Upper lobe of left lung (tissue), 6 donors: ENCODE data around the gene ADAM17. TPM values are rescaled to one million over a fixed set of nuclear protein-coding genes. Genes with fewer than 3 reads are reported as not detected.

Source experiments
- ATAC-seq, 2 donors: fragments of 200-7000 bp; cut with Tn5 transposase; one replicate each; pipeline ENCODE4 v1.9.1; 2022; ENCODE audit warnings: mild to moderate bottlenecking in 2 of 2, moderate library complexity in 2 of 2; ENCODE audit not compliant: low FRiP score in 2 of 2
- DNase-seq, 2 donors: peaks; one replicate each; pipeline ENCODE4 v3.0.0-alpha.2; 2019 to 2020
- H3K27ac ChIP-seq, 4 donors: fragments of 200-600 bp; sonication (generic); one replicate each; pipeline ENCODE4 v1.5.1; 2016 to 2019
- H3K27me3 ChIP-seq, 4 donors: fragments of 200-600 bp; sonication (generic); one replicate each; pipeline ENCODE4 v1.5.1; 2017 to 2019
- H3K36me3 ChIP-seq, 4 donors: fragments of 200-600 bp; sonication (generic); one replicate each; pipeline ENCODE4 v1.5.1; 2016 to 2019
- H3K4me1 ChIP-seq, 4 donors: fragments of 200-600 bp; sonication (generic); one replicate each; pipeline ENCODE4 v1.5.1; 2018 to 2019
- H3K4me3 ChIP-seq, 4 donors: fragments of 200-600 bp; sonication (generic); one replicate each; pipeline ENCODE4 v1.5.1; 2017 to 2019; ENCODE audit warnings: mild to moderate bottlenecking in 2 of 4, moderate library complexity in 1 of 4
- H3K9me3 ChIP-seq, 4 donors: fragments of 200-600 bp; sonication (generic); one replicate each; pipeline ENCODE4 v1.5.1; 2018 to 2019
- CTCF ChIP-seq, 6 experiments: fragments of 450-650 bp in 4 of 6; fragments of 200-600 bp in 2 of 6; sonication (generic) in 2 of 6; IDR thresholded peaks; one replicate each; pipeline ENCODE4 v1.5.1; 2016 to 2019; ENCODE audit warnings: antibody characterized with exemption in 6 of 6
- EP300 ChIP-seq, 4 donors: sonication (generic); formaldehyde crosslinking; IDR thresholded peaks; one replicate each; pipeline ENCODE4 v1.5.1; 2017; ENCODE audit warnings: antibody characterized with exemption in 4 of 4, control low read depth in 2 of 4
- POLR2A ChIP-seq, 4 donors: fragments of 450-650 bp; IDR thresholded peaks; one replicate each; pipeline ENCODE4 v1.5.1; 2016 to 2017; ENCODE audit warnings: antibody characterized with exemption in 4 of 4, mild to moderate bottlenecking in 2 of 4
- POLR2AphosphoS5 ChIP-seq, 2 donors: sonication (generic); formaldehyde crosslinking; IDR thresholded peaks; one replicate each; pipeline ENCODE4 v1.5.1; 2017; ENCODE audit warnings: antibody characterized with exemption in 2 of 2
- WGBS, 2 donors: methylation state at CpG; one replicate each; pipeline ENCODE4 v1.1.5; 2017 to 2018; 5-methylcytosine and 5-hydroxymethylcytosine counted together
- total RNA-seq, 6 donors: library from RNA; depleted of rRNA in 4 of 6; stranded (reverse); fragments of >200 nt in 4 of 6; gene quantifications; one replicate each; pipeline versions ENCODE4 v1.1.0 to v1.2.1, GENCODE V29; 2016 to 2021
- donor health status: DM: no; HTN: no; CAD: no; lungs with moderate emphysema.
- donor health status: DM: no; HTN: yes; CAD: no; lungs with severe emphysema.

Gene ADAM17
- total RNA-seq, 6 donors from 2014 or later, result 59.7 to 71.0 (median 66.3) TPM

GRCh38 chr2:9466147-9466683 lies 89.4 kb downstream of the ADAM17 start:
- Histone ChIP-seq H3K27me3 (no peaks in the 10 kb centered on the region), H3K4me1 (no peaks in the 10 kb centered on the region), H3K36me3 (peaks cover 0 to 38% (median 6%) of the 10 kb centered on the region in 4 donors), H3K27ac (no peak overlapping the region), H3K9me3 (no peaks in the 10 kb centered on the region), H3K4me3 (no peak overlapping the region)
- WGBS, 2 donors, result 96 to 97% methylated on average over 44 to 46 of the region's 46 CpGs
- no peak for ATAC-seq
- no peak for TF ChIP-seq CTCF (IDR thresholded peaks at IDR 0.05)
- no peak for TF ChIP-seq EP300 (IDR thresholded peaks at IDR 0.05)
- TF ChIP-seq POLR2A (IDR thresholded peaks at IDR 0.05), result no peak
- TF ChIP-seq POLR2AphosphoS5 (IDR thresholded peaks at IDR 0.05), result no peak
- DNase-seq, result peak in 1 of 2 donors; percentile 52

- Histone ChIP-seq H3K27ac (no peak overlapping the region), H3K4me3 (no peak overlapping the region), H3K27me3 (no peaks in the 10 kb centered on the region), H3K4me1 (no peaks in the 10 kb centered on the region), H3K9me3 (no peaks in the 10 kb centered on the region), H3K36me3 (peaks cover 0 to 47% (median 7%) of the 10 kb centered on the region in 4 donors)
- 82 to 85% methylated on average over 7 of the region's 7 CpGs for WGBS, 2 donors
- DNase-seq (no peak), ATAC-seq (no peak)
- TF ChIP-seq CTCF (IDR thresholded peaks at IDR 0.05) (no peak), POLR2A (IDR thresholded peaks at IDR 0.05) (no peak), POLR2AphosphoS5 (IDR thresholded peaks at IDR 0.05) (no peak), EP300 (IDR thresholded peaks at IDR 0.05) (no peak)
Observed at GRCh38 chr2:9465170-9465569, 90.5 kb downstream of the ADAM17 start.

- H3K27ac ChIP-seq, result no peak overlapping the region
- peaks cover 0 to 49% (median 7%) of the 10 kb centered on the region in 4 donors for H3K36me3 ChIP-seq
- no peaks in the 10 kb centered on the region for H3K27me3 ChIP-seq
- 70 to 76% methylated on average over 7 of the region's 7 CpGs for WGBS, 2 donors
- H3K9me3 ChIP-seq, result no peaks in the 10 kb centered on the region
- H3K4me1 ChIP-seq, result no peaks in the 10 kb centered on the region
- no peak for ATAC-seq
- DNase-seq, result no peak
- no peak overlapping the region for H3K4me3 ChIP-seq
- no peak for TF ChIP-seq POLR2A (IDR thresholded peaks at IDR 0.05)
- TF ChIP-seq EP300 (IDR thresholded peaks at IDR 0.05), result no peak
- no peak for TF ChIP-seq CTCF (IDR thresholded peaks at IDR 0.05)
- TF ChIP-seq POLR2AphosphoS5 (IDR thresholded peaks at IDR 0.05), result no peak
Observed at GRCh38 chr2:9463698-9464034, 92.0 kb downstream of the ADAM17 start.

GRCh38 chr2:9462886-9463697 lies 92.5 kb downstream of the ADAM17 start:
- WGBS, 2 donors, result 78 to 91% methylated on average over 6 of the region's 6 CpGs
- H3K36me3 ChIP-seq, result peaks cover 0 to 51% (median 10%) of the 10 kb centered on the region in 4 donors
- no peaks in the 10 kb centered on the region for H3K4me1 ChIP-seq
- DNase-seq (no peak), ATAC-seq (no peak)
- TF ChIP-seq EP300 (IDR thresholded peaks at IDR 0.05) (no peak), POLR2AphosphoS5 (IDR thresholded peaks at IDR 0.05) (no peak), CTCF (IDR thresholded peaks at IDR 0.05) (no peak), POLR2A (IDR thresholded peaks at IDR 0.05) (no peak)
- no peak overlapping the region for H3K4me3 ChIP-seq
- H3K27me3 ChIP-seq, result no peaks in the 10 kb centered on the region
- H3K9me3 ChIP-seq, result no peaks in the 10 kb centered on the region
- H3K27ac ChIP-seq, result no peak overlapping the region
